SIG-M5 treated with dmso at 0.1 percent for 504 hours (cell line): ENCODE results near the gene TH.
"Not testable (repeated sequence)": the region's sequence is repeated elsewhere in the genome, so short reads cannot be mapped to it uniquely, and the experiment has no call there.

Source experiments
- DNase-seq: peaks from one replicate; lab custom pipeline; 2025; ENCODE audit not compliant: unreplicated experiment; lab: John Stamatoyannopoulos, UW

The TH gene

GRCh38 chr11:2196970-2197770 is 25.6 kb upstream of the TH start:
- DNase-seq, result peak; percentile 45

GRCh38 chr11:2195756-2196088 is 24.1 kb upstream of the TH start:
- no peak for DNase-seq

- DNase-seq, result no peak
Observed at GRCh38 chr11:2194877-2195755, 23.5 kb upstream of the TH start.

GRCh38 chr11:2193888-2194595 is 22.4 kb upstream of the TH start:
- not testable (repeated sequence) for DNase-seq

- DNase-seq, result no peak
Observed at GRCh38 chr11:2193099-2193887, 21.7 kb upstream of the TH start.

GRCh38 chr11:2192435-2192834 is 20.8 kb upstream of the TH start:
- DNase-seq, result no peak

- no peak for DNase-seq
Observed at GRCh38 chr11:2191883-2192282, 20.3 kb upstream of the TH start.

GRCh38 chr11:2190657-2191471 is 19.2 kb upstream of the TH start:
- no peak for DNase-seq

- no peak for DNase-seq
Observed at GRCh38 chr11:2189938-2190656, 18.5 kb upstream of the TH start.

GRCh38 chr11:2188745-2189144 is 17.1 kb upstream of the TH start:
- DNase-seq, result no peak

GRCh38 chr11:2187280-2187707 is 15.7 kb upstream of the TH start:
- no peak for DNase-seq

- peak; percentile 12 for DNase-seq
Observed at GRCh38 chr11:2186669-2187279, 15.2 kb upstream of the TH start.

GRCh38 chr11:2185324-2186085 is 13.9 kb upstream of the TH start:
- DNase-seq, result no peak

GRCh38 chr11:2182692-2183474 is 11.3 kb upstream of the TH start:
- DNase-seq, result no peak

- DNase-seq, result no peak
Observed at GRCh38 chr11:2182075-2182474, 10.5 kb upstream of the TH start.

GRCh38 chr11:2180789-2181370 is 9.3 kb upstream of the TH start:
- no peak for DNase-seq

- DNase-seq, result no peak
Observed at GRCh38 chr11:2180347-2180746, 8.7 kb upstream of the TH start.
